Retinal pigment epithelial cell (primary cell): ENCODE measurements around the gene SYK.

Source experiments
- DNase-seq: peaks from one replicate; pipeline ENCODE4 v3.0.0-alpha.2; 2010; ENCODE audit warnings: low read depth
- H3K4me3 ChIP-seq: 2 replicates; pipeline ENCODE4 v1.5.1; 2011; ENCODE audit warnings: mild to moderate bottlenecking, low read length, control low read depth, moderate library complexity
- TF ChIP-seq, protein P1 (sequence below): conservative IDR thresholded peaks from 2 replicates; pipeline ENCODE4 v1.5.1; 2011; ENCODE audit warnings: low read depth, low read length, control low read depth, inconsistent platforms

Gene SYK

DNA sequence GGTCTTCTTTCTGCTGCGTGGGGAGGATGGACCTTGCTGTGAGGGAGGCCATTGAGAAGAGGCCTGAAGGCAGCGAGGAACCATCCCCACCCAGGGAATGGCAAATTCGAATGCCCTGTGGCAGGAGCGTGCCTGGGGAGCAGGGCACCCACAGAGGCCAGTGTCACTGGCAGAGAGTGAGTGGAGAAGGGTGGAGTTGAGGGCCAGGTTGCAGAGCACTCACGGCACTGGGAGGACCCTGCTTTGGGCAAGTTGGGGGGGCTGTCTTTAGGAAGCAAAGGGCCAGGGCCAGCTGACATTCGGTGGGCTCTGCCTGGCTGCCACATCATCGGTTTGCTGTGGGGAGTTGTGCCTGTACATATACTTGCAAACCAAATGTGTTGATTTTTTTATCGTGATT is 47.2 kb downstream of the SYK start:
- H3K4me3 ChIP-seq, result no peak overlapping the region
- TF ChIP-seq, protein P1, sequence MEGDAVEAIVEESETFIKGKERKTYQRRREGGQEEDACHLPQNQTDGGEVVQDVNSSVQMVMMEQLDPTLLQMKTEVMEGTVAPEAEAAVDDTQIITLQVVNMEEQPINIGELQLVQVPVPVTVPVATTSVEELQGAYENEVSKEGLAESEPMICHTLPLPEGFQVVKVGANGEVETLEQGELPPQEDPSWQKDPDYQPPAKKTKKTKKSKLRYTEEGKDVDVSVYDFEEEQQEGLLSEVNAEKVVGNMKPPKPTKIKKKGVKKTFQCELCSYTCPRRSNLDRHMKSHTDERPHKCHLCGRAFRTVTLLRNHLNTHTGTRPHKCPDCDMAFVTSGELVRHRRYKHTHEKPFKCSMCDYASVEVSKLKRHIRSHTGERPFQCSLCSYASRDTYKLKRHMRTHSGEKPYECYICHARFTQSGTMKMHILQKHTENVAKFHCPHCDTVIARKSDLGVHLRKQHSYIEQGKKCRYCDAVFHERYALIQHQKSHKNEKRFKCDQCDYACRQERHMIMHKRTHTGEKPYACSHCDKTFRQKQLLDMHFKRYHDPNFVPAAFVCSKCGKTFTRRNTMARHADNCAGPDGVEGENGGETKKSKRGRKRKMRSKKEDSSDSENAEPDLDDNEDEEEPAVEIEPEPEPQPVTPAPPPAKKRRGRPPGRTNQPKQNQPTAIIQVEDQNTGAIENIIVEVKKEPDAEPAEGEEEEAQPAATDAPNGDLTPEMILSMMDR, result no peak
- DNase-seq, result no peak

GRCh38 chr9:90851444-90851843 is 49.8 kb downstream of the SYK start:
- TF ChIP-seq, protein P1, result no peak
- H3K4me3 ChIP-seq, result no peak overlapping the region
- no peak for DNase-seq

DNA sequence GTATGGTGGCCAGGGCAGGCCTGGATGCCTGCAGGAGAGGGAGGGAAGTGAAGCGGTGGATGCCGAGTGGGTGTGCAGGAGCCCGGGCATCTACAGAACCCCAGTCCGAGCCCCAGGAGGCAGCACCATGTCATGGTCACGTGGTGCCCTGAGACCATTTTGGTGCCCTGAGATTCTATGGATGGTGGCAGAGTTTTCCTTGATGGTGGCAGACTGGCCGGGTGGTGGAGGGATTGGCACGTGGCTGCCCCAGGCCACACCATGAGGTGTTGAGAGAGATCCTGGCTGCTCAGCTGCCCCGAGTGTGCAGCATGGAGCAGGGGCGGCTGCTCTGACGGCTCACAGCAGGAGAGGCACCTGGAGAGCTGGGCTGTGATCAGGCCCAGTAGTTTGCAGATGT is 52.3 kb downstream of the SYK start:
- TF ChIP-seq, protein P1, result no peak
- no peak for DNase-seq
- no peak overlapping the region for H3K4me3 ChIP-seq

DNA sequence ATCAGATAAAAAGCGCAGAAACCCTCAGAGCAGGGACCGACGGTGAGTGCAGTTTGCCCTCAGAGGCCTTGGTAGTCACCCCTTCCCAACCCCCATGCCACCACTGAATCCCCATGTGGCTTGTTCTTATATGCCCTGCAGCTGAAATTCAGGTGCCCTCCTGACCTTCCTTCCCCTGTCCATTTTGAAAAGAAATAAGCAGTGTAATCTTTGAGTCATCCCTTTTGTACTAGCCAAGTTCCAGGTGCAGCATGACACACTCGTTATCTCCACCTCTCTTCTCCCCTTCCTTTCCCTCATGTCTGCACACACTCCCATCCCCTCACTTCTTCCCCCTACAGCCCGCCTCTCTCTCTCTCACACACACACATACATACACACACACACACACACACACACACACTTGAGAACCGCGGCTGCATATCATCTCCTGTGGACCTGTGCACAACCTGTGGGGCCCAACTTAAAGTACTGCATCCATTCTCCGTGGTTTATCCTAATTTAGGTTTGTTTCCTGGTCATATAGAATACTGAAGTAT is 53.1 kb downstream of the SYK start:
- no peak overlapping the region for H3K4me3 ChIP-seq
- no peak for DNase-seq
- TF ChIP-seq, protein P1, result no peak

GRCh38 chr9:90855208-90855902 is 53.7 kb downstream of the SYK start:
- TF ChIP-seq, protein P1, result no peak
- H3K4me3 ChIP-seq, result no peak overlapping the region
- no peak for DNase-seq

DNA sequence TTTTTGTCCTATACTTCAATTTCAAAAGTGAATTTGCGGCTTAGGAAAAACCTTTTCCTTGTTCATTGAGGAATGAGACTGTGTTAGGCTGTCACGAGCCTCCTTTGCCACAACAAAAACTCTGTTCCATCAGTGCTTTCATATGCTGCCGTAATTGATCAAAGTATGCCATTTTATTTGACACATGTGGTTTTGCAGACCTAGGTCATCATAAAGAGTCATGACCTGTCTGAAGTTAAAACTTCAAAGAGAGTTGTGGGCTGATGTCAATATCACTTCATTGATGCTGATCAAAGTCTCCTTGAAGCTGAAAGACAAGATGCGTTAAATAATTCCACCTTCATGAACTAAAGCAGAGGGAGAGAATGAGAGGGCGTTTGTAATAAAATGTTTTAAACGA is 55.5 kb downstream of the SYK start:
- TF ChIP-seq, protein P1, result no peak
- no peak overlapping the region for H3K4me3 ChIP-seq
- DNase-seq, result no peak

DNA sequence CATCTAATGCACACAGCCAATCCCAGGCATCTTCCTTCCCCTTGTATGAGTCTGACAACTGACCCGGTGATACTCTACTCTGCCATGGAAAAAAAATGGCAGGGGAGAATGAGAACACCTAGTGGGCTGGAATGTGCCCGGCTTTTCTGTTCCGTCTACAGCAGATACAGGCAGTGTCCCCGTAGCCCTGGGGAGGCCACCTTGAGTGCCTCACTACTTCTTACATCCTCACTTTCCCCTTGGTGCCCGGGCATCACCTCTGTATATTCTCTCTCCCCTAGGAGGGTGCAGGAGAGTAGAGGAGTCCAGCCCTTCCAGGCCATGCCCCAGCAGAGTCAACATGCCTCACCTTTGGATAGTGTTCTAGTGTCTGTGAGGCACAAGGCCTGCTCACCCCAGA is 56.2 kb downstream of the SYK start:
- TF ChIP-seq, protein P1, result no peak
- no peak for DNase-seq
- no peak overlapping the region for H3K4me3 ChIP-seq
